Mesenchymal stem cell (in vitro differentiated cells and primary cell): ENCODE measurements around the gene IGF2R.
"Not testable (repeated sequence)": the region's sequence is repeated elsewhere in the genome, so short reads cannot be mapped to it uniquely, and the experiment has no call there.

Source experiments
- DNase-seq: peaks from one replicate; pipeline ENCODE4 v3.0.0-alpha.2; 2013
- H2AFZ ChIP-seq: one replicate; pipeline ENCODE4 v1.6.1; 2013; ENCODE audit warnings: low read depth, mild to moderate bottlenecking, control low read depth, inconsistent platforms, low read length, moderate library complexity
- H2AK5ac ChIP-seq: 2 replicates; pipeline ENCODE4 v1.6.1; 2013; ENCODE audit warnings: low read length, moderate library complexity, mild to moderate bottlenecking, inconsistent platforms; ENCODE audit not compliant: severe bottlenecking
- H2BK120ac ChIP-seq: one replicate; pipeline ENCODE4 v1.6.1; 2013; ENCODE audit warnings: low read depth, mild to moderate bottlenecking, inconsistent platforms, low read length, moderate library complexity
- H2BK12ac ChIP-seq, 2 experiments: one replicate each; pipeline ENCODE4 v1.6.1; 2013; ENCODE audit warnings: inconsistent platforms in 2 of 2, low read length in 2 of 2, mild to moderate bottlenecking in 2 of 2, moderate library complexity in 2 of 2, control low read depth in 1 of 2
- H2BK15ac ChIP-seq: one replicate; pipeline ENCODE4 v1.6.1; 2013; ENCODE audit warnings: mild to moderate bottlenecking, low read depth, inconsistent platforms; ENCODE audit not compliant: poor library complexity, severe bottlenecking
- H2BK5ac ChIP-seq: 2 replicates; pipeline ENCODE4 v1.6.1; 2013; ENCODE audit warnings: low read depth, mild to moderate bottlenecking, low read length, control low read depth, inconsistent platforms; ENCODE audit not compliant: poor library complexity, severe bottlenecking
- H3K14ac ChIP-seq, 2 experiments: one replicate each; pipeline ENCODE4 v1.6.1; 2013; ENCODE audit warnings: inconsistent platforms in 2 of 2, low read length in 2 of 2, control low read depth in 1 of 2, mild to moderate bottlenecking in 1 of 2, moderate library complexity in 1 of 2
- H3K18ac ChIP-seq, 2 experiments: one replicate each; pipeline ENCODE4 v1.6.1; 2013; ENCODE audit warnings: inconsistent platforms in 2 of 2, low read length in 2 of 2, control low read depth in 1 of 2, low read depth in 1 of 2, mild to moderate bottlenecking in 1 of 2
- H3K23ac ChIP-seq, 2 experiments: one replicate each; pipeline ENCODE4 v1.6.1; 2013; ENCODE audit warnings: inconsistent platforms in 2 of 2, low read length in 2 of 2, mild to moderate bottlenecking in 2 of 2, moderate library complexity in 2 of 2, control low read depth in 1 of 2
- H3K27ac ChIP-seq: 2 replicates; pipeline ENCODE4 v1.5.1; 2013; ENCODE audit warnings: mild to moderate bottlenecking, moderate library complexity, low read length, control low read depth, inconsistent platforms; ENCODE audit not compliant: poor library complexity, severe bottlenecking
- H3K27me3 ChIP-seq, 2 experiments: 2 replicates each; pipeline versions ENCODE4 v1.6.1 to v1.7.0; 2013; ENCODE audit warnings: low read length in 2 of 2, mild to moderate bottlenecking in 2 of 2, moderate library complexity in 2 of 2, control low read depth in 1 of 2, inconsistent platforms in 1 of 2; ENCODE audit not compliant: control insufficient read depth in 1 of 2, insufficient read depth in 1 of 2
- H3K36me3 ChIP-seq, 2 experiments: 2 replicates each; pipeline versions ENCODE4 v1.6.1 to v1.7.0; 2013; ENCODE audit warnings: low read length in 2 of 2, control low read depth in 1 of 2, inconsistent platforms in 1 of 2, low read depth in 1 of 2, mild to moderate bottlenecking in 1 of 2; ENCODE audit not compliant: insufficient read depth in 2 of 2, control insufficient read depth in 1 of 2
- H3K4ac ChIP-seq, 2 experiments: one replicate each; pipeline ENCODE4 v1.6.1; 2013; ENCODE audit warnings: inconsistent platforms in 2 of 2, low read length in 2 of 2, mild to moderate bottlenecking in 2 of 2, moderate library complexity in 2 of 2, control low read depth in 1 of 2, low read depth in 1 of 2
- H3K4me1 ChIP-seq: 2 replicates; pipeline ENCODE4 v1.6.1; 2013; ENCODE audit warnings: low read depth, low read length, control low read depth; ENCODE audit not compliant: control insufficient read depth, insufficient read depth
- H3K4me2 ChIP-seq: 2 replicates; pipeline ENCODE4 v1.6.1; 2013; ENCODE audit warnings: low read length, mild to moderate bottlenecking, inconsistent platforms; ENCODE audit not compliant: poor library complexity, severe bottlenecking
- H3K4me3 ChIP-seq, 2 experiments: 2 replicates each; pipeline versions ENCODE4 v1.5.1 to v1.7.0; 2013; ENCODE audit warnings: low read length in 2 of 2, mild to moderate bottlenecking in 2 of 2, control low read depth in 1 of 2, low read depth in 1 of 2; ENCODE audit not compliant: insufficient read depth in 1 of 2
- H3K79me1 ChIP-seq: replicated peaks from 2 replicates; pipeline ENCODE4 v1.6.1; 2013; ENCODE audit warnings: mild to moderate bottlenecking, control low read depth, low read length, inconsistent platforms; ENCODE audit not compliant: poor library complexity, severe bottlenecking
- H3K9ac ChIP-seq: 2 replicates; pipeline ENCODE4 v1.7.0; 2013; ENCODE audit warnings: mild to moderate bottlenecking, low read length, moderate library complexity
- H3K9me3 ChIP-seq: 2 replicates; pipeline ENCODE4 v1.7.0; 2013; ENCODE audit warnings: mild to moderate bottlenecking, low read length; ENCODE audit not compliant: control insufficient read depth
- H4K8ac ChIP-seq: one replicate; pipeline ENCODE4 v1.6.1; 2013; ENCODE audit warnings: inconsistent platforms, mild to moderate bottlenecking, low read length, moderate library complexity
- H4K91ac ChIP-seq: one replicate; pipeline ENCODE4 v1.6.1; 2013; ENCODE audit warnings: mild to moderate bottlenecking, low read length, inconsistent platforms
- WGBS: methylation state at CpG from one replicate; pipeline ENCODE4 v1.1.7; 2013; ENCODE audit warnings: mixed read lengths; 5-methylcytosine and 5-hydroxymethylcytosine counted together

IGF2R gene

GRCh38 chr6:160124605-160125004 lies 155.7 kb downstream of the IGF2R start:
- no peaks in the 10 kb centered on the region for H3K9me3 ChIP-seq
- H3K23ac ChIP-seq: no peak overlapping the region
- H3K9ac ChIP-seq: no peak overlapping the region
- no peak overlapping the region for H4K8ac ChIP-seq
- H3K4me1 ChIP-seq: peaks cover 2% of the 10 kb centered on the region
- no peak overlapping the region for H2AK5ac ChIP-seq
- no peak overlapping the region for H3K18ac ChIP-seq
- H3K79me1 ChIP-seq: no peaks in the 10 kb centered on the region
- H3K14ac ChIP-seq: no peak overlapping the region
- WGBS: 92% methylated on average over 5 of the region's 5 CpGs
- H3K4me3 ChIP-seq: no peak overlapping the region
- H3K27ac ChIP-seq: no peak overlapping the region
- no peak overlapping the region for H2BK5ac ChIP-seq
- DNase-seq: no peak
- H2AFZ ChIP-seq: no peak overlapping the region
- H3K27me3 ChIP-seq: no peaks in the 10 kb centered on the region
- H3K4me2 ChIP-seq: no peak overlapping the region
- H3K36me3 ChIP-seq: peaks cover 0 to 15% of the 10 kb centered on the region in 2 experiments
- H2BK12ac ChIP-seq: no peak overlapping the region
- no peak overlapping the region for H4K91ac ChIP-seq
- no peak overlapping the region for H2BK120ac ChIP-seq
- no peak overlapping the region for H2BK15ac ChIP-seq
- H3K4ac ChIP-seq: no peak overlapping the region

GRCh38 chr6:160125105-160125504 lies 156.2 kb downstream of the IGF2R start:
- H3K4me1 ChIP-seq, H3K9ac ChIP-seq, H2BK120ac ChIP-seq, H3K23ac ChIP-seq, H2BK12ac ChIP-seq, H2AK5ac ChIP-seq, H3K27ac ChIP-seq, H3K79me1 ChIP-seq, H3K4ac ChIP-seq, H2BK5ac ChIP-seq, H3K18ac ChIP-seq, H4K91ac ChIP-seq, H2AFZ ChIP-seq, DNase-seq, H2BK15ac ChIP-seq, H3K27me3 ChIP-seq, H3K4me3 ChIP-seq, H4K8ac ChIP-seq, H3K9me3 ChIP-seq, H3K14ac ChIP-seq, H3K4me2 ChIP-seq: not testable (repeated sequence)
- 93% methylated on average over 3 of the region's 5 CpGs for WGBS
- peaks cover 0 to 15% of the 10 kb centered on the region in 2 experiments for H3K36me3 ChIP-seq

- Histone ChIP-seq H3K23ac (no peak overlapping the region), H3K36me3 (peaks cover 0 to 9% of the 10 kb centered on the region in 2 experiments), H3K9me3 (no peaks in the 10 kb centered on the region), H3K14ac (no peak overlapping the region), H2BK12ac (no peak overlapping the region), H2BK15ac (no peak overlapping the region), H3K79me1 (no peaks in the 10 kb centered on the region), H3K4ac (no peak overlapping the region), H3K4me2 (no peak overlapping the region), H2AFZ (no peak overlapping the region), H3K27me3 (no peaks in the 10 kb centered on the region), H3K9ac (no peak overlapping the region), H4K91ac (no peak overlapping the region), H4K8ac (no peak overlapping the region), H3K18ac (no peak overlapping the region), H3K4me3 (no peak overlapping the region), H2BK120ac (no peak overlapping the region), H2AK5ac (no peak overlapping the region), H3K4me1 (peaks cover 3% of the 10 kb centered on the region), H3K27ac (no peak overlapping the region), H2BK5ac (no peak overlapping the region)
- no peak for DNase-seq
- 96% methylated on average over 13 of the region's 16 CpGs for WGBS
Observed at GRCh38 chr6:160127270-160128124, 158.6 kb downstream of the IGF2R start.

GRCh38 chr6:160128125-160128683 lies 159.3 kb downstream of the IGF2R start:
- Histone ChIP-seq H2BK15ac (no peak overlapping the region), H3K18ac (no peak overlapping the region), H3K4me3 (no peak overlapping the region), H2AK5ac (no peak overlapping the region), H3K36me3 (peaks cover 0 to 7% of the 10 kb centered on the region in 2 experiments), H4K91ac (no peak overlapping the region), H2AFZ (no peak overlapping the region), H3K23ac (no peak overlapping the region), H2BK120ac (no peak overlapping the region), H4K8ac (no peak overlapping the region), H3K79me1 (no peaks in the 10 kb centered on the region), H3K9me3 (no peaks in the 10 kb centered on the region), H3K27me3 (no peaks in the 10 kb centered on the region), H3K14ac (no peak overlapping the region), H2BK12ac (no peak overlapping the region), H2BK5ac (no peak overlapping the region), H3K4me1 (peaks cover 5% of the 10 kb centered on the region), H3K9ac (no peak overlapping the region), H3K4ac (no peak overlapping the region), H3K4me2 (no peak overlapping the region), H3K27ac (no peak overlapping the region)
- DNase-seq: no peak
- WGBS: 95% methylated on average over 3 of the region's 3 CpGs
